HEK293T (cell line): Measurements from ENCODE around the gene FILIP1.

ENCODE experiments used
- SP1 ChIP-seq: fragments of 450-650 bp; IDR thresholded peaks from 2 replicates; pipeline ENCODE4 v1.6.1; 2017
- SUZ12 ChIP-seq: fragments of 450-650 bp; IDR thresholded peaks from 2 replicates; pipeline ENCODE4 v1.6.1; 2016; ENCODE audit warnings: mild to moderate bottlenecking
- TARDBP ChIP-seq: fragments of 450-650 bp; IDR thresholded peaks from 2 replicates; pipeline ENCODE4 v1.6.1; 2016
- TF ChIP-seq, protein P1 (sequence below): fragments of 450-650 bp; IDR thresholded peaks from 2 replicates; pipeline ENCODE4 v1.6.1; 2016

DNA sequence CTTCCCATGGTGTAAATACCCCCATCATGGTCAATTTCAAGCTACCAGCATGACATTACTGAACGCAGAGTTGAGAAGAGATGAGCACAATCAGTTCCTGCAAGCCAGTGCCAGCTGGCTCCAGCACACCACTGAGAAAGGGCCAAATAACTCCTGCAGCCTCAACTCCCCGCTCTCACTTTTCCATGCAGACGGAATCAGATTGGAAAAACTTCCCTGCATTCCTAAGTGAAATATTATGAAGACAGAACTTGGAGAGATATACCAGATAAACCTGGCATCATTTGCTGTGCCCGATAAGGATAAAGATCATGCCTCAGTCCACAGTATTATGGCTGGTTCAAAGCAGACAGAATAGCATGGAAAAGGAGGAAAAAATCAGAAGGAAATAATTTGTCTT is 56.7 kb downstream of the FILIP1 start:
- TF ChIP-seq SP1 (no peak), TARDBP (no peak), SUZ12 (no peak)
- TF ChIP-seq, protein P1, sequence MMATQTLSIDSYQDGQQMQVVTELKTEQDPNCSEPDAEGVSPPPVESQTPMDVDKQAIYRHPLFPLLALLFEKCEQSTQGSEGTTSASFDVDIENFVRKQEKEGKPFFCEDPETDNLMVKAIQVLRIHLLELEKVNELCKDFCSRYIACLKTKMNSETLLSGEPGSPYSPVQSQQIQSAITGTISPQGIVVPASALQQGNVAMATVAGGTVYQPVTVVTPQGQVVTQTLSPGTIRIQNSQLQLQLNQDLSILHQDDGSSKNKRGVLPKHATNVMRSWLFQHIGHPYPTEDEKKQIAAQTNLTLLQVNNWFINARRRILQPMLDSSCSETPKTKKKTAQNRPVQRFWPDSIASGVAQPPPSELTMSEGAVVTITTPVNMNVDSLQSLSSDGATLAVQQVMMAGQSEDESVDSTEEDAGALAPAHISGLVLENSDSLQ = no peak
